IPS-NIHi7 (cell line): ENCODE results near the gene CDNF.

ENCODE experiments used
- DNase-seq: peaks from one replicate; pipeline ENCODE4 v3.0.0; 2012; ENCODE audit warnings: mixed read lengths; ENCODE audit errors: extremely low spot score

CDNF gene

GRCh38 chr10:14798636-14799035 lies 39.2 kb downstream of the CDNF start:
- DNase-seq = no peak

GRCh38 chr10:14787938-14788337 lies 49.9 kb downstream of the CDNF start:
- no peak for DNase-seq

GRCh38 chr10:14784459-14785055 lies 53.3 kb downstream of the CDNF start:
- DNase-seq = no peak

- DNase-seq = peak; percentile 49
Observed at GRCh38 chr10:14782691-14783363, 55.0 kb downstream of the CDNF start.

GRCh38 chr10:14781763-14782162 lies 56.1 kb downstream of the CDNF start:
- DNase-seq = no peak

- no peak for DNase-seq
Observed at GRCh38 chr10:14779001-14779651, 58.7 kb downstream of the CDNF start.

- DNase-seq = no peak
Observed at GRCh38 chr10:14776546-14776945, 61.3 kb downstream of the CDNF start.

GRCh38 chr10:14775656-14776055 lies 62.2 kb downstream of the CDNF start:
- DNase-seq = no peak

GRCh38 chr10:14774797-14775196 lies 63.0 kb downstream of the CDNF start, which contains the start of gene FAM107B:
Gene FAM107B, minus strand, starts transcription at chr10:14774897. Its CDS starts 234 bp downstream, at chr10:14774663.
- no peak for DNase-seq

GRCh38 chr10:14774214-14774580 lies 63.6 kb downstream of the CDNF start:
- DNase-seq = no peak

GRCh38 chr10:14773551-14774213 lies 64.2 kb downstream of the CDNF start:
- no peak for DNase-seq

GRCh38 chr10:14772399-14772798 lies 65.4 kb downstream of the CDNF start:
- no peak for DNase-seq

- no peak for DNase-seq
Observed at GRCh38 chr10:14770927-14771326, 66.9 kb downstream of the CDNF start.
